GM12873 (cell line): ENCODE data around the gene ACVR1.

Experiments
- CTCF ChIP-seq: IDR thresholded peaks from 2 replicates; pipeline ENCODE4 v1.5.1; 2012; ENCODE audit warnings: low read depth, mild to moderate bottlenecking, moderate library complexity, low read length, control low read depth; ENCODE audit not compliant: insufficient read depth; ENCODE audit errors: missing control alignments

Gene ACVR1

GRCh38 chr2:157751462-157752058 is 124.6 kb downstream of the ACVR1 start:
- TF ChIP-seq CTCF: peak; percentile 58

- TF ChIP-seq CTCF: no peak
Observed at GRCh38 chr2:157749684-157750083, 126.4 kb downstream of the ACVR1 start.

GRCh38 chr2:157748371-157749142 is 127.6 kb downstream of the ACVR1 start:
- TF ChIP-seq CTCF: no peak

GRCh38 chr2:157747695-157748370 is 128.3 kb downstream of the ACVR1 start:
- TF ChIP-seq CTCF: no peak

GRCh38 chr2:157747280-157747679 is 128.8 kb downstream of the ACVR1 start:
- no peak for TF ChIP-seq CTCF

GRCh38 chr2:157746234-157746950 is 129.7 kb downstream of the ACVR1 start:
- no peak for TF ChIP-seq CTCF
